HG03565 (cell line): Measurements from ENCODE around the gene UGT1A3.
A peak's percentile ranks its signal among the peaks of the same experiment; 100 is the strongest.

Source experiments
- ATAC-seq: cut with Tn5 transposase; IDR thresholded peaks from one replicate; pipeline ENCODE4 v1.9.1; 2021; ENCODE audit warnings: mild to moderate bottlenecking, moderate library complexity; ENCODE audit not compliant: unreplicated experiment

Gene UGT1A3

DNA sequence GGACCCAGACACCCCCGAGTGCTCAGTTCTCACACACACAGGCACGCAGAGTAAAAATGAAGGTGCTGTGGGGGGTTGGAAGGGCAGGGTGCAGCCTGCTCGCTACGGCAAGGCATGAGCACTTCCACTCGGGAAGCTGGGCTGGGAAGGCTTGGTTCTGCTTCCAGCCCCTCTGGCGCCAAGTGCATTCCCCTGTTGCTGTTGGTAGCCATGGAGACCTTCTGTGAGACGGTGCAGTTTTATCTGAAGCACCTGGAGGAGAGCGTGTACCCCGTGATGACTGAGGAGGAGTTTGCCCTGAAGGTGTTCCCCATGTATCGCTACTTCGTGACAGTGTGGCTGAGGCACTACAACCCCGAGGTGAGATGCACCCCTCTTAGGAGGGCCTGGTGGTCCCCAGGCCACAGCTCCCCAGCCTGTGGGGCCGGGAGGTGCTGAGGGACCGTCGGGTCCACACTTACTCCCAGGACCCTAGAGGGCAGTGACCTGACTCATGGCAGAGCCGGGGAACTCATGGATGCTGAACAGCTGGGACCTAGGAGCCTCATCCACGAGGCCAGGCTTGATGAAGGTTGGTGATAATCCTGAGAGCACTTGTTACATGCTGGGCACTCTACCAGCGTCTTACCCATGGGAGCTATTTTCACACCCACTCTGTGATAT, 64.8 kb downstream of the UGT1A3 start:
- ATAC-seq: no peak

DNA sequence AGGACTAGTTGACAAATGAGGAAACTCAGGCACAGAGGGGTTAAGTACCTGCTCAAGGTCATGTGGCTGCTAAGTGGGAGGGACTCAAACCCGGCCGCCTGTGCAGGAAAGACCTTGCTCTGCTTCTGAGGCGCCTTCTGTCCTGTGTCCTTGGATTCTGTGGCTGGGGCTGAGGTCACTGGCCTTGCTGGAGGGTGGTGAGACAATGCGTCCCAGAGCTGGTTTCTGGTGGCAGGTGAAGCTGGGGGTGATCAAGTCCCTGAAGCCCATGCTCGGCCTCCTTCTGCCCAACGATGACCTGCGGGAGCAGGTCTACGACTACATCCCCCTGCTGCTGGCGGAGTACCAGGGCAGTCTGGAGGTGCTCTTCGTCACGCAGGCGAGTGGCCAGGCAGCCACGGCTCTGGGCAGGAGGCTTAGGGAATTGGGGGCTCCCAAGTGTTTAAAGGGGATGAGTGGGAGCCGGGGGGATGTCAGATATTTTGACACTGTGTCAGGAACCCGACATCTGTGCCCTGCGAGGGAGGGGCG, 65.4 kb downstream of the UGT1A3 start:
- ATAC-seq: no peak

DNA sequence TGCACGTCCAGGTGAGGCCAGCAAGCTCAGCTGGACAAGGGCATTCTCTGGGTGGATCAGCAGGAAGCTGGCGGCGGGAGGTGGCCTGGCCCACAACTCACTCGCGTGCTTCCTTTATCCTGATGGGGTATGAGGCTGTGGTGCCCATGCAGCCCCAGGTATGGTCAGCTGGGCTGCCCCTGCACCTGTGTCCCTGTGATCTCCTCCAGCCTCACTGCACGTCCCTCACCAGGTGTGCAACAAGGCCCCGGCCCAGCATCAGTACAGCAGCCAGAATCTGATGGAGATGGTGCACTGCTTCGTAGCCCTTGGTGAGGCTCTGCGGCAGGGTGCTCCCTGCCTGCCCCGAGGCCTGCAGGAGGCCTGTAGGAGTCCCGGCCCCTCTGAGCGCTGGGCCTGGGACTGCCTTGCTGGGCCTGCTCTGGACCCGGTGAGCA, 66.9 kb downstream of the UGT1A3 start:
- no peak for ATAC-seq

DNA sequence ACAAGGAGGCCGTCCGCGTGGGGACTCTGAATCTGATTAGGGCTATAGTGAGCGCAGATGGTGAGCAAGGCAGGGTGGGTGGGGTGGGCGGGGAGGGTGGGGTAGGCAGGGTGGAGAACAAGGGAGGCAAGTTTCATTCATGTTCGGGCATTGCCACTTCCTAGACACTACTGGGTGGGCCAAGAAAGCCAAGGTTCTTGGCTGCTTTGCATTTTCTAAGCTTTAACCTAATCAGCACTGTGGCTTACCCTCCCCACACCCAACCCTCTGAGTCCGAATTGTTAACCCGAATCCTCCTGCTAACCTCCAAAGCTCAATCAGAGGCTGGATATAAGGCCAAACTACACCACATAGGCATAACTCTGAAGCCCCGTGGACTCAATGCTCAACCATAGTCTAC, 67.4 kb downstream of the UGT1A3 start:
- no peak for ATAC-seq

DNA sequence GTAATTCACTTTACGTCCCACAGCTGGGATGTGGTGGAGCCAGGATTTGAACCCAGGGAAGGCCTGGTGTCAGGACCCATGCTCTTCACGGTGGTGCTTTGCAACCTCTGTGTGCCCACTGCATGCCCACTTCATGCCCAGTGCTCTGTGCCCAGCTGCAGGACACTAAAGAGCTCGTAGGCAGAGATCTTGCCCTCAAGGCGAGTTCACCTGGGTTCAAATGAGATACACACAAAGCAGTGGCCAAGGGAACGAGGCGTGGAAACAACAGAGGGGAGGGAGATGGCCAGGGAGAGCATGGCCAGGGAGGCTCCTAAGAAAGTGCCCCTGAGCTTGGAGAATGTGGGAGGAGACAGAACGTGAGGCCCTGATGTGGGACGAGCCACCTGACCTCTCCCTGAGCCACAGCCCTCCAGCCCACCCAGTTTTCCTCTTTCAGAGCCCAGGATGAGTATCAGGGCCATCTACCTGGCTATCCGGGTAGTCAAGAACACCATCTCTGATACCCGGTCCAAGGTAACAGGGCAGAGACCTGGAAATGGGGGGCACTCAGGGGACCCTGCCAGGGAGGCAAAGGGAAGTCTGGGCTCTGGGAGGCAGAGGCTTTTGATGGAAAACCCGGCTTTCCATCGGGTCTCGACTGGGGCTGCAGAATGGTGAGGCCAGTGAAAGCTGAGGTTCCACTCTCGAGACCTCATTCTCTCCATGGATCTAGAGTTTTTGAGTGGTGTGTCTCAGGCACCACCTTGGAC, 69.7 kb downstream of the UGT1A3 start:
- ATAC-seq: no peak

DNA sequence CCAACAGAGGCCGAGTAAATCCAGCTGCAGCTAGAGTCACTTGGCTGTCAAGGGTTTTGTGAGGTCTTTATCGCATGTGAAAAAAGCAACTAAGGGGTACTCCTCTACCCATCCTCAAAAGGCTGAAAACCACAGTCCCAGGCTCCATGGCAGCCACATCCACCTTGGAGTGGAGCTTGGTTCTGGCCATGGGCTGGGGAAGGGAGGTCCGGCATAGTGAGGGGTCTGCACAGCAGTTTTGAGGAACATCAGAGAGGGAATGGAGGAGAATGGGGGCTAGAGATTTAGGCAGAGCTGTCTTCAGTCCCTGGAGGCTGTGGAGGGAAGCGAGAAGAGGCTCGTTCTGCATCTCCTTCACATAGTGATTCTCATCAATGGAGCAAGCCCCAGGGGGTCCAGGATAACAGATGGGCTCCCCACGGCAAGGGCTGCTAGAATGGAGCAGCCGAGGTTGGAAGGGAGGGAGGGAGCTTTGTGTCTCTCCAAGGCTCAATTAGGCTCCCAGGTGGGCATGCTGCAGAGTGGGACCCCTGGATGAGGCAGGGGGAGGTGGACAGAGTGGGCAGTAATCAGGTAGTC, 70.3 kb downstream of the UGT1A3 start:
- no peak for ATAC-seq

DNA sequence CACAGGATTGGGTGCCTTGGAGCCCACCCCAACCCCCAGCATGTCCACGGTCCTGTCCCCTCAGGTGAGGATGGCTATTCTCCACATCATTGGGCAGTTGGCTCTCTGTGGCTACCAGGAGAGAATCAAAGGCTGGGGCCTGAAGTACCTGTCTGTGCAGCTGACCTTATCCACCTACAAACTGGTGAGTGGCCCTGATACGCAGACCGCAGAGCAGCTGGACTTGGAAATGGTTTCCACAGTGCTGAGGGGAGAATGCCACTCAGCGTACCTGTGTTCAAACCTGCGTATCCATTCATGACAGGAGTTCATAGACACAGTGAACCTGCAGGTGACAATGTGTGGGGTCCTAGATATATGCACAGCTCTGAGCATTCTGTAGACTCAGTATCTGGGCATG, 70.9 kb downstream of the UGT1A3 start:
- no peak for ATAC-seq

DNA sequence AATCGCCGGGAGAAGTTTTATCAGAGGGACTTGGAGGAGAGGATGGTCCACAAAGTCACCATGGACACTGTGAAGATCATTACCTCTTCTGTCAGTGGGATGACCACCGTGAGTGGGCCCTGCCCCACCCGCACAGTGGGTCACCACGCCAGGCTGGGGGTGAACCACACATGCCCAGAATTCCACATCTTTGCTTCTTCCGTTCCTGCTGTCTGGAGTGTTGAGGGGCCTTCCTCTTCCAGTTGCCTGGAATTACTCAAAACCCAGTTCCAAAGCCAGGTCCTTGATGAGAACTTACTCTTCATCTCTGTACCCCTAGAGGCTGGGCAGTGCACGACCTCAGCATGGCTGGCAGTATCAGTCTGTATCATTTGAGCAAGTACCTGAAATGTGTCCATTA, 71.4 kb downstream of the UGT1A3 start:
- no peak for ATAC-seq

DNA sequence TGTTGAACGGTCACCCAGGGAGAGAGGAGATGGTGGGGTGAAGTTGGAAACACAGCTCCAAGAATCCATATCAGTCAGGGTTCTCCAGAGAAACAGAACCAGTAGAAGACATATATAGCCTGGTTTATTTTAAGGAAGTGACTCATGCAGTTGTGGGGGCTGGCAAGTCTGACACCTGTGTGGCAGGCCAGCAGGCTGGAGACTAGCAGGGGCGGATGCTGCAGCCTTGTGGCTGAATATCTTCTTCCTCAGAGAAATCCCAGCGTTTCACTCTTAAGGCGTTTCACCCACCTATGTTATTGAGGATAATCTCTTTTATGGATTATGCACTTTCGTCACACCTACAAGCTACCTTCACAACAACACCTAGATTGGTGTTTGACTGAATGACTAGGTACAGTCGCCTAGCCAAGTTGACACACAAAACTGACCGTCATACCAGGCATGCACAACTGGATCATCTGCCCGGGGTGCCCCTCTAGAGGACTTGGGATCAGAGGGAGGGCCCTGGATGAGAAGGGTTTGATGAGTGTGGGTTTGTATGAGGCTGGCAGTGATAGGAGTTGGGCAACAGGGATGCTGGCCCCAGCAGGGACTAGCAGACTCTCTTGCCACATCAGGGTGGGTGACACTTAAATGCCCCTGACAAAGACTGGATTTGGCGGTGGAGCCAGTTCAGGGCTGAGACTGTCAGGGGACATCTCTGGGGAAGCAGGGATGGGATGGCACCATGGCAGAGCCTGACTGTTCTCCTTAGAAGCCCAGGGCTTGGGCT, 72.7 kb downstream of the UGT1A3 start:
- peak; percentile 43 for ATAC-seq

DNA sequence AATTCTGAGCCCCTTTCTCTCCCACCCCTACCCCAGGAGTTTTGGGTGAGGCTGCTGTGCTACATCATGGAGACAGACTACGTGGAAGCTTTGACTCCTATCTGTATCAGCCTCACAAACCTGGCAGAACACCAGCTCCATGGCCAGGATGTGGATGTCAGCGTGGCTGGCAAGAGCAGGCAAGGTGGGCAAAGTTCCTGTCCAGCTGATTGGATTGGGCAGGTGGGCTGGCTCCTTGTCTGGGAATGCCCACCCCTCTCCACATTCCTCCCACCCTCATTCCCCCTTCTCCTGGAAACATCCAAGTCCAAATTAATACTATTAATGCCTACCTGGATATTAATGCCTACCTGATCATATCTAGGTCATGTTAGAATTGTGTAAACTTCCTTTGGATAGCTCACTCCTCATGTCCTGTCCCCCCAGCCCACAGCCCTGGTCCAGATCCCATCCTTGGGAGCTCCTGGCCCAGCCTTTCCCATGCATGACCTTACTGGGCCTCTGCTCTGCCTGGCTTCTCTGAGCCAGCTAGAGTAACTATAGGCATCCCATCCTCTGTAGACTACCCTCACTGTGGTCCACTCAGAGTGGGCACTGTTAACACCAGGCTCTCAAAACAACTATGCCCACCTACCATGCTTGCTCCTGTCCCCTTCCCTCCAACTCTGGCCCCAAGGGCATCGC, 73.4 kb downstream of the UGT1A3 start:
- no peak for ATAC-seq

DNA sequence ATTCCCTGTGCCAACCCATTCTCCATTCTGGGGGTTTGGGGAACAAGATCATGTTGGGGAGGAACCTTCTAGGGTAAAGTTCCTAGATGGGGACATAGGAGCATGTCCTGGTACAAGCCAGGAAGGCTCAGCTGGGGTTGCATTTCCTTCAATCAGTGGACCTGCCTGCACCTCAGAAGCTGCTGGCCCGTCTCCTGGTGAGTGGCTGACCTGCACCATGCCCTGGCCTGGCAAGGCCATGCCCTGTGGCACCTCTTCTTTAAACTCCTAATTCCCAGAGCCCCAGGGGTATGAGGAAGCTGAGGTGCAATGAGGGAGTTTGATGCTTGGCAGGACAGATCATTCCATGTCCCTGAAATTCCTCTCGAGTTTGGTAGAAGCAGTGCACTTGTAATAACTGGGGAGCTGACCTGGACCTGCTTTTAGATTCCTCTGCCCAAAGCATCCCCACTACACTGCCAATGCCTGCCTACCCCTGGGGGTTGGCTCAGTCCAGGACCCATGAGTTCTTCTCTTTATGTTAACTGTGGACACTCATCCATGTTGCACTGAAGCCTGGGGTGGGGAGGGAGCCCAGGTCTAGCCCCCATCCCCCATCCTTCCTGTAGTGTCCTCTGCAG, 74.6 kb downstream of the UGT1A3 start:
- ATAC-seq: no peak

DNA sequence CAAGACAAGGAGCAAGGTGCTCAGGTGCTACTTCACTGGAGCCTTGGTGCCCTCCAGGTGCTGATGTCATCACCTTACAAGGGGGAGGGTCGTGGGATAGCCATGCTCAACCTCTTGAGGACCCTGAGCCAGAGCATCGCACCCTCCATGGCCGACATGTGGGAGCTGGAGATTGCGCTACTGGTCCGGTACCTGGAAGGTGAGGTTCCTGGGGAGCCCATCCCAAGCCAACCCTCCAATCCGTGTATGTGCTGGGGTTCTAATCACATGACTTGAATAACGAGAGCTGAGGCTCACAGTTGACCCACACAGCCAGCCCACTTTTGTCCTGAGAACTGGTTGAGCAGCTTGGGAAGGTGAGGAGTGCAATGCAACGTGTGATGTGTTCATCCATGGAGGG, 75.2 kb downstream of the UGT1A3 start:
- ATAC-seq: no peak

DNA sequence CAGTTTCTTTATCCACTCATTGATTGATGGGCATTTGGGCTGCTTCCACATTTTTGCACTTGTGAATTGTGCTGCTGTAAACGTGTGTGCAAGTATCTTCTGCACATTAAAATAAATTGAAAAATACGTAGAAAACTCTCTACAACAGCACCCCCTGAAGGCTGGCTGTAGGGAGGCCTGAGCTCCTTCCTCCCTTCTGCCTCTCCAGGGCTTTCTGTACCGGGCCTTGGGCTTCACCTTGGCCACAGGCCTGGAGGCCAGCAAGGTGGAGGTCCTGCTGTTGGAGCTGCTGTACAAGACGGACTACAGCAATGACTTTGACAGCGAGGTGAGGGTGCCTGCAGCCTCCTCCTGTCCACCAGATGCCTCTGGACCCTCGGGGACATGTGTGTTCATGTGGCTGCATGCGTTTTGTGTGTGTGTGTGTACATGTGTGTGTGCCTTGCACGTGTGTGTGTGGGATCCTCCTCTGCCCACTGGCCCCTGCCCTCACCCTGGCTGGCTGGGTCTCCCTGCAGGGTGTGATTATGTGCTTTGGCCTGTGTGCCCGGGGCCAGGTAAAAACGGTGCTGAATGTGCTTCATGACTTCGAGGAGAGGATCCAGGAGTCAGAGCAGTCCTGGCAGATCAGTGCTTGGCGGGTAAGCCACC, 78.5 kb downstream of the UGT1A3 start:
- no peak for ATAC-seq

DNA sequence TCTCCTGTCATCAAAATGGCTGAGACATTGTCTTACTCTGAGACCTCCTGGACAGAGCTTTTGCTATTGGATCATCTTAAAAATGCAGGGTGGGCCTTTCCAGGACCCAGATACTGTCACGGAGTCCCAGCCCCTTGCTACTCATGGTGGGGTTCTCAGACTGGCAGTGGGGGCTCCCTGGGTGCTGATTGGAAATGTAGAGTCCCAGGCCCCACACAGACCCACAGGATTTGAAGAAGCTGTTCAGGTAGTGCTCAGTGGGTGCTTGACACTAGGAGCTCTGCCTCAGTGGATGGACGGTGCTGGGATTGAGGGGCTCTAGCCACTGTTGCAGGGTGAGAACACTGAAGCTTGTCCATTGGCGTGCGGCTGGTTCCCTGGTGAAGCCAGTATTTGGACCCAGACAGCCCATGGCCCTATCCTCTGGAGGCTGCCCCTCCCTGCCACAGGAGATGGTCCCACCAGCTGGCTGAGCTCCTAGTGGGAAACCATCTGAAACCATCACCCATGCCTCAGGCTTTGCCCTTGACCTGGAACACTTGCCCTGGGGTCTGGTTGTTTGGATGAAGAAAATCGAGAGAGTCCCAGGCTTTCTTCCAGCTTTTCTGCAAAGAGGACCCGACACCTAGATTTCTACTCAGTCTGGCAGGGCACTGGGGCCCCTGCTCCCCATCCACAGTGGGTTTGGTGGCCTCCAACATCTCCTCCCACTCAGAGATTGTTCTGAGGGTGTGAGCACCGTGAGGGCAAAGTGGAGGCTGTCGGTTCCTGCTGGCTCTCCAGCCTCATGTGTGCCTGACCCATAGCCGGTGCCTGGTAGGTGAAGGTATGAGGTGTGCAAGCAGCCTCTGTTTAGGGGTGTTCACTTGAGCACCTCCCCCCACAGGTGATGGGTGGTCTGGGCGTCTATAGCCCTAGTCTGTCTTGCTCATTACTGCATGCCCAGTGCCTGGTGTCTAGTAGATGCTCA, 79.4 kb downstream of the UGT1A3 start:
- no peak for ATAC-seq

DNA sequence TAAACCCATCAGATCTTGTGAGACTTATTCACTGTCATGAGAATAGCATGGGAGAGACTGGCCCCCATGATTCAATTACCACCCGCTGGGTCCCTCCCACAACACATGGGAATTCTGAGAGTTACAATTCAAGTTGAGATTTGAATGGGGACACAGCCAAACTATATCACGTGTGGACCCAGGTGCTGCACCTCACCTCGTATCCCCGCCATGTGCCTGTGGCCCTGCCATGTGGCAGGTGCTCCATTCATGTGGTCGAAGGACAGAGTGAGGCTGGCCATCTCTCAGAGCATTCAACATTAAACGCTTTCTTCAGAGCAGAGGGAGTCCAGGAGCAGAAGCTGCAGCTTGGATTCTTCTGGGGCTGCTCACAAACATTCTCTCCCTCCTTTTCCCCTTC, 81.5 kb downstream of the UGT1A3 start:
- no peak for ATAC-seq

DNA sequence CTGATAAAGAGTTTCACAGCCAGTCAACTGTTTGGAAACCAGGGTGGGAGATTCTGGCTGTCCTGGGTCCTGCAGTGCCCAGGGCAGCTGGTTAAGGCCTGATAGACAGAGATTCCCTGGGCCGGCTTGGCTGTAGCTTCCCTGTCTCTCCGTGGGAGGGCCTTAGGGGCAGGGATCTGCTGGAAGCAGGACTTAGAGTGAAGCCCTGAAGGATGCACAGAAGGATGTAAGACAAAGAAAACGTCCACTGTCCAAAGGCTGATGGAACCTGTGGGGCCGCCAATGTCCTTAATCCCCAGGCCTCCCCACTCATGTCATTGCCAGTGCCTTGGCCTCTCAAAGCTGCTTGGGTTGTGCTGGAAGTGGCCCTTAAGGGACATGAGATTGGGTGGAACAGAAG, 82.2 kb downstream of the UGT1A3 start:
- ATAC-seq: no peak

DNA sequence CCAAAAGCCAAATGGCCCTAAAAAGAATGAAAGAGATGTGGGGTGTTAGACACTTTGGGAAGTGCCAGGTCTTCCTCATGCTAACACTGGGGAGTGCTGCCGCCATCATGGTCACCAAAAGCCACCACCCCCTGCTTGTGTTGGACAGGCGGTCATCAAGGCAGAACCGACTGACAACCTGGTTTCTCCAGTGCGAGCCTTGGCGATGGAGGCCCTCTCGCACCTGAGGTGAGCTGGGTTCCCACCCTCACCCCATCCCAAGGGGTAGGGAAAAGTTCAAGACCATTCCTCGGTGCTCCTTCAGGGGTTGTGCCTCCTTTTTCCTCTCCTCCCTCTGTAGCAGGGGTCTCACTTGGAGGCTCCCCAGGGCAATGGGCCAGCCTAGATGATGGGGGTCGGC, 82.9 kb downstream of the UGT1A3 start:
- ATAC-seq: no peak

DNA sequence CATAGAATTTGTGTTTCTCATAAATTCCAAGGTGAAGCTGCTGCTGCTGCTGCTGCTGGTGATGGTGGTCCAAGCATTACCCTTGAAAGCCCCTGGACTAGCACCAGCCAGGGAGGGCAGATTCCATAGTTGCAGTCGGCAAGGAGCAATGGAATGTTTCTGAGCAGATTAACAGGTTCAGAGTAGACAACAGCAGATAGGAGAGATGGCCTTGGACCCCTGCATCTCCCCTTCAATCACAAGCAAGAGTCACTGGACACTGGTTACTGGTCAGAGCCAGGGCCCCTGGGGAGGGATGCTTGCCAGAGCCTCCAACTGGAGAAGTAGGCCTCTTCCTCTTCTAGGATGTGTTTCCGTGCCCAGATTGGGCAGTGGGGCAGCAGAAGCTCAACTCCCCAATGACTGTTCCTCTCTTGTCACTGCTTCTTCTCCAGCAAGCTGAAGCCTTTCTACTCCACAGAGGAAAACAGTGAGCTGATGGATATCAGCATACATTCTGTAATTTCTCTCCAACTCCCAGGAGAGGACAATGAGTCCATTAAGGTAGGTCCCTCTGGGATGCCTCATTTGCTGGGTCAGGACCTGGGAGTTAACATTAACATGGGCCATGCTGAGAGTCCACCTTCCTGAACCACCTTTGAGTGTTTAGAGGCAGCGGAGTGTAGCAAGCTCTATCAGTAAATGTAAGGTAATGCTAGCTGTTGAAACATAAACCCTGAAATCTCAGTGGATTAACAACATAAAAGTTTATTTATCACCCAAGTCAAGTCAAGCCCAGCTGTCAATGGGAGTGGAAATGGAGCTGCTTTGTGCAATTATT, 84.6 kb downstream of the UGT1A3 start:
- no peak for ATAC-seq
